Measurements from ENCODE around the gene B4GAT1. TPM values are rescaled to one million over a fixed set of nuclear protein-coding genes. Genes with fewer than 3 reads are reported as not detected.
A peak's percentile ranks its signal among the peaks of the same experiment; 100 is the strongest.
"Not testable (repeated sequence)": the region's sequence is repeated elsewhere in the genome, so short reads cannot be mapped to it uniquely, and the experiment has no call there.

The B4GAT1 gene
- polyA plus RNA-seq, 1 of the 3 experiments (the other 2 are of a cell fraction) = 26.4 TPM

DNA sequence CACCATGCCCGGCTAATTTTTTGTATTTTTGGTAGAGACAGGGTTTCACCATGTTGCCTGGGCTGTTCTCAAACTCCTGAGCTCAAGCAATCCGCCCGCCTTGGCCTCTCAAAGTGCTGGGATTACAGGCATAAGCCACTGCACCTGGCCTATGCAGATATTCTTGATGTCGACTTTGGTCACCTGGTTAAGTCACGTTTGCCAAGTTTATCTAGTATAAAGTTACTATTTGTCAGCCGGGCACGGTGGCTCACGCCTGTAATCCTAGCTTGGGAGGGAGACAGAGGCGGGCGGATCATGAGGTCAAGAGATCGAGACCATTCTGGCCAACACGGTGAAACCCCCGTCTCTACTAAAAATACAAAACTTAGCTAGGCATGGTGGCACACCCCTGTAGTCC lies 36.9 kb upstream of the B4GAT1 start:
- H2AFZ ChIP-seq (ENCODE audit: low read depth); H4K20me1 ChIP-seq (ENCODE audit: insufficient read depth); H3K27ac ChIP-seq (ENCODE audit: low read depth in 2 of 2, low read length in 1 of 2); H3K27me3 ChIP-seq (ENCODE audit: insufficient read depth); H3K9me3 ChIP-seq; H3K9me2 ChIP-seq; H3K4me2 ChIP-seq; H3K4me3 ChIP-seq (ENCODE audit: low read depth in 2 of 2, low read length in 1 of 2); H3K36me3 ChIP-seq (replicated peaks in 1 of 2; ENCODE audit: control insufficient read depth in 1 of 2, insufficient read depth in 2 of 2, low read length in 1 of 2); DNase-seq; H3F3A ChIP-seq (replicated peaks; ENCODE audit: insufficient read depth); H3K4me1 ChIP-seq (ENCODE audit: control insufficient read depth in 1 of 2, insufficient read depth in 2 of 2, low read depth in 1 of 2, low read length in 1 of 2); POLR2A ChIA-PET; H3K79me2 ChIP-seq (ENCODE audit: insufficient read depth); H3K9ac ChIP-seq: not testable (repeated sequence)
- CTCF ChIA-PET = interaction anchor here (1.3 to 3.7 kb wide), 5 partner anchors 16 to 94 kb away, joined by 3 to 41 read pairs (median 20); no protein-coding TSS in a partner anchor
- WGBS (ENCODE audit: low lambda C conversion rate) = 74% methylated on average over 13 of the region's 13 CpGs

DNA sequence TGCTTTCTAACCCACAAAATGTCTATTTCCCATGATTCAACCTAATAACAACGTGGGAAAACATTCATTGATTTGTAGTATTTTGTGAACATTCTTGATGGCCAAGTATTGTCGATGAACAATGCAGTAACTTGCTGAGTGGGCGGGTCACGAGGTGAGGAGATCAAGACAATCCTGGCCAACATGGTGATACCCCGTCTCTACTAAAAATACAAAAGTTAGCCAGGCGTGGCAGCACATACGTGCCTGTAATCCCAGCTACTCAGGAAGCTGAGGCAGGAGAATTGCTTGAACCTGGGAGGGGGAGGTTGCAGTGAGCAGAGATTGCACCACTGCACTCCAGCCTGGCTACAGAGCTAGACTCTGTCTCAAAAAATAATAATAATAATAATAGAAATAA lies 32.8 kb upstream of the B4GAT1 start:
- H3K9me2 ChIP-seq; POLR2A ChIA-PET; H3K4me1 ChIP-seq (ENCODE audit: control insufficient read depth in 1 of 2, insufficient read depth in 2 of 2, low read depth in 1 of 2, low read length in 1 of 2); DNase-seq; H3K36me3 ChIP-seq (replicated peaks in 1 of 2; ENCODE audit: control insufficient read depth in 1 of 2, insufficient read depth in 2 of 2, low read length in 1 of 2); H3K4me2 ChIP-seq; H3K9me3 ChIP-seq; H3K9ac ChIP-seq; H3F3A ChIP-seq (replicated peaks; ENCODE audit: insufficient read depth); H4K20me1 ChIP-seq (ENCODE audit: insufficient read depth); H3K79me2 ChIP-seq (ENCODE audit: insufficient read depth); H3K27me3 ChIP-seq (ENCODE audit: insufficient read depth); H3K27ac ChIP-seq (ENCODE audit: low read depth in 2 of 2, low read length in 1 of 2); H3K4me3 ChIP-seq (ENCODE audit: low read depth in 2 of 2, low read length in 1 of 2): not testable (repeated sequence)
- WGBS (ENCODE audit: low lambda C conversion rate) = 6% methylated on average over 7 of the region's 7 CpGs
- CTCF ChIA-PET = interaction anchor here (0.7 to 8.6 kb wide), 8 partner anchors 9 to 69 kb away, joined by 3 to 55 read pairs (median 6); no protein-coding TSS in a partner anchor
- 0 out of 2 replicates have a peak overlapping the region, but pooled peaks have one; percentile 56 for H2AFZ ChIP-seq (ENCODE audit: low read depth)

DNA sequence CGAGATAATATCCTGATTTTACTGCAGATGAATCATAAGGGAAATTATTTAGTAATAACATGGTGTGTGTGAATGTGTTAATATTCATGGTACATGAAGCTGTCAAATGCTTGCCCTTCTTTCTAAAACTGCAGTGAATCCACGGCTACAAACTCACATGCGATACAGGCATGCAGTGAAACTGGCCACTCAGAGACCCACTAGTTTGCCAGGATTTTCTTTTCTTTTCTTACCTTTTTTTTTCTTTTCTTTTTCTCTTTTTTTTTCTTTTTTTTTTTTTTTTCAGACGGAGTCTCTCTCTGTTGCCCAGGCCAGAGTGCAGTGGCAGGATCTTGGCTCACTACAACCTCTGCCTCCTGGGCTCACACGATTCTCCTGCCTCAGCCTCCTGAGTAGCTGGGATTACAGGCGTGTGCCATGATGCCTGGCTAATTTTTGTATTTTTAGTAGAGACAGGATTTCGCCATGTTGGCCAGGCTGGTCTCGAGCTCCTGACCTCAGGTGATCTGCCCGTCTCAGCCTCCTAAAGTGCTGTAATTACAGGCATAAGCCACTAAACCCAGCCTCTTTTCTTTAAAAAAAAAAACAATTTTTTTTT lies 26.4 kb upstream of the B4GAT1 start:
- H3K27ac ChIP-seq (ENCODE audit: low read depth in 2 of 2, low read length in 1 of 2); DNase-seq; H3K36me3 ChIP-seq (replicated peaks in 1 of 2; ENCODE audit: control insufficient read depth in 1 of 2, insufficient read depth in 2 of 2, low read length in 1 of 2); H2AFZ ChIP-seq (ENCODE audit: low read depth); H3K9me2 ChIP-seq; H3F3A ChIP-seq (replicated peaks; ENCODE audit: insufficient read depth); H3K79me2 ChIP-seq (ENCODE audit: insufficient read depth); H3K4me2 ChIP-seq; H3K9me3 ChIP-seq; H3K4me1 ChIP-seq (ENCODE audit: control insufficient read depth in 1 of 2, insufficient read depth in 2 of 2, low read depth in 1 of 2, low read length in 1 of 2); POLR2A ChIA-PET; H4K20me1 ChIP-seq (ENCODE audit: insufficient read depth); H3K9ac ChIP-seq; H3K4me3 ChIP-seq (ENCODE audit: low read depth in 2 of 2, low read length in 1 of 2): not testable (repeated sequence)
- H3K27me3 ChIP-seq (ENCODE audit: insufficient read depth) = peaks cover 18% of the 10 kb centered on the region; the same call in 1 of the 2 replicates
- CTCF ChIA-PET = interaction anchor here (1.4 to 8.6 kb wide), 3 partner anchors 10 to 16 kb away, joined by 5 to 55 read pairs (median 47); no protein-coding TSS in a partner anchor
- WGBS (ENCODE audit: low lambda C conversion rate) = 70% methylated on average over 9 of the region's 9 CpGs

DNA sequence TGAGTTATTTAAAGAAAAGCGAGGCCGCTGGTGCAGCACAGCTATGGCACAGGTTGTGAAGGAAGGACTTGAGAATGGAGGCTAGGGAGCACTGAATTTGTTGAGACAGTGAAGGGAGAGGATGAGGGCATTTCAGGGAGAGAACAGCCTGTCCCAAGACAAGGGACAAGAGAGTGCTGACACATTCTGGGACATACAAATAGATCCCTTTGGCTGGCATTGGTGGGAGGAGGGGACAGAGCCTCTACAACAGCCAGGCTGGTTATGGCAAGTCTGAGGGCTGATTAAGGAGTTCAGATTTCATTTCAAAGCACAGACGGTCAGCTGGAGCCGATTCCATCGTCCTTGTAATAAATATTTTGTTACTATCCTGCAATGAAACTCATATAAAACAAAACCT lies 25.8 kb upstream of the B4GAT1 start:
- peaks cover 9% of the 10 kb centered on the region for H3F3A ChIP-seq (replicated peaks; ENCODE audit: insufficient read depth)
- H3K79me2 ChIP-seq (ENCODE audit: insufficient read depth) = no peaks in the 10 kb centered on the region
- H3K27ac ChIP-seq (ENCODE audit: low read depth in 2 of 2, low read length in 1 of 2) = no peak overlapping the region
- CTCF ChIA-PET = interaction anchor here (1.4 to 8.6 kb wide), 5 partner anchors 10 to 62 kb away, joined by 3 to 55 read pairs (median 6); no protein-coding TSS in a partner anchor
- peaks cover 18% of the 10 kb centered on the region; the same call in 1 of the 2 replicates for H3K27me3 ChIP-seq (ENCODE audit: insufficient read depth)
- H3K9ac ChIP-seq = no peak overlapping the region
- 49% methylated on average over 5 of the region's 5 CpGs for WGBS (ENCODE audit: low lambda C conversion rate)
- no peak for DNase-seq
- H3K4me2 ChIP-seq = no peak overlapping the region
- no peaks in the 10 kb centered on the region for H4K20me1 ChIP-seq (ENCODE audit: insufficient read depth)
- peaks cover 6 to 9% of the 10 kb centered on the region in 2 experiments; a peak in 2 of 4 replicates for H3K4me1 ChIP-seq (ENCODE audit: control insufficient read depth in 1 of 2, insufficient read depth in 2 of 2, low read depth in 1 of 2, low read length in 1 of 2)
- POLR2A ChIA-PET = no interaction called here
- no peak for TF ChIP-seq RXRA (IDR thresholded peaks at IDR 0.05; ENCODE audit: borderline replicate concordance, low read depth)
- TF ChIP-seq RFX5 (IDR thresholded peaks at IDR 0.05; ENCODE audit: low read length) = no peak
- TF ChIP-seq EZH2phosphoT487 (IDR thresholded peaks at IDR 0.05; ENCODE audit: borderline replicate concordance, low read depth) = no peak
- no peak for TF ChIP-seq GABPA (IDR thresholded peaks at IDR 0.05; ENCODE audit: low read depth)
- TF ChIP-seq YY1 (IDR thresholded peaks at IDR 0.05; ENCODE audit: low read depth) = no peak
- no peak for TF ChIP-seq FOSL2 (IDR thresholded peaks at IDR 0.05; ENCODE audit: borderline replicate concordance, low read depth)
- TF ChIP-seq POLR2AphosphoS5 (IDR thresholded peaks at IDR 0.05; ENCODE audit: low read depth, low read length) = no peak
- TF ChIP-seq, protein P1, sequence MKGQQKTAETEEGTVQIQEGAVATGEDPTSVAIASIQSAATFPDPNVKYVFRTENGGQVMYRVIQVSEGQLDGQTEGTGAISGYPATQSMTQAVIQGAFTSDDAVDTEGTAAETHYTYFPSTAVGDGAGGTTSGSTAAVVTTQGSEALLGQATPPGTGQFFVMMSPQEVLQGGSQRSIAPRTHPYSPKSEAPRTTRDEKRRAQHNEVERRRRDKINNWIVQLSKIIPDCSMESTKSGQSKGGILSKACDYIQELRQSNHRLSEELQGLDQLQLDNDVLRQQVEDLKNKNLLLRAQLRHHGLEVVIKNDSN (IDR thresholded peaks at IDR 0.05; ENCODE audit: borderline replicate concordance, low read depth) = no peak
- no peak for TF ChIP-seq TAF1 (IDR thresholded peaks at IDR 0.05; ENCODE audit: borderline replicate concordance, low read depth, low read length)
- H3K9me3 ChIP-seq = no peaks in the 10 kb centered on the region
- no peak overlapping the region for H2AFZ ChIP-seq (ENCODE audit: low read depth)
- no peaks in the 10 kb centered on the region for H3K9me2 ChIP-seq
- no peaks in the 10 kb centered on the region for H3K36me3 ChIP-seq (replicated peaks in 1 of 2; ENCODE audit: control insufficient read depth in 1 of 2, insufficient read depth in 2 of 2, low read length in 1 of 2)
- H3K4me3 ChIP-seq (ENCODE audit: low read depth in 2 of 2, low read length in 1 of 2) = no peak overlapping the region

Data from SK-N-SH (cell line).